NCI-H510A (cell line): ENCODE data around the gene OR52B6.
"Not testable (repeated sequence)": the region's sequence is repeated elsewhere in the genome, so short reads cannot be mapped to it uniquely, and the experiment has no call there.

Experiments
- DNase-seq: peaks from one replicate; lab custom pipeline; 2025; lab: John Stamatoyannopoulos, UW

OR52B6 gene, protein sequence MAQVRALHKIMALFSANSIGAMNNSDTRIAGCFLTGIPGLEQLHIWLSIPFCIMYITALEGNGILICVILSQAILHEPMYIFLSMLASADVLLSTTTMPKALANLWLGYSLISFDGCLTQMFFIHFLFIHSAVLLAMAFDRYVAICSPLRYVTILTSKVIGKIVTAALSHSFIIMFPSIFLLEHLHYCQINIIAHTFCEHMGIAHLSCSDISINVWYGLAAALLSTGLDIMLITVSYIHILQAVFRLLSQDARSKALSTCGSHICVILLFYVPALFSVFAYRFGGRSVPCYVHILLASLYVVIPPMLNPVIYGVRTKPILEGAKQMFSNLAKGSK

DNA sequence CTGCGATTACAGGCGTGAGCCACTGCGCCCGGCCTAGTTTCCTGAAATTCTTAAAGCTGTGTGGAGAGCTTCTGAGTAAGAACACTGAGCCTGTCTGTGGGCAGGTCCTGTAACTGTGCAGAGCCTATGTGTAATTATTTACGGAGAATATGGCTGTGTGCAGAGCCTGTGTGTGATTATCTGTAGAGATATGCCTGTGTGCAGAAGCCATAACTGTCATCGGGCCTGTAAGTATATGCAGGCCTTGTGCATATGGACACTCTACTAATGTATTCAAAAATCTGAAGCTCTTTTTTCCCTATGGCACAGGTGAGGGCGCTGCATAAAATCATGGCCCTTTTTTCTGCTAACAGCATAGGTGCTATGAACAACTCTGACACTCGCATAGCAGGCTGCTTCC is at the start of gene OR52B6:
TSS of gene OR52B6 (plus strand) at position 301 of the 400 bp plus-strand sequence. CDS start at position 301, 0 bp downstream.
- no peak for DNase-seq

DNA sequence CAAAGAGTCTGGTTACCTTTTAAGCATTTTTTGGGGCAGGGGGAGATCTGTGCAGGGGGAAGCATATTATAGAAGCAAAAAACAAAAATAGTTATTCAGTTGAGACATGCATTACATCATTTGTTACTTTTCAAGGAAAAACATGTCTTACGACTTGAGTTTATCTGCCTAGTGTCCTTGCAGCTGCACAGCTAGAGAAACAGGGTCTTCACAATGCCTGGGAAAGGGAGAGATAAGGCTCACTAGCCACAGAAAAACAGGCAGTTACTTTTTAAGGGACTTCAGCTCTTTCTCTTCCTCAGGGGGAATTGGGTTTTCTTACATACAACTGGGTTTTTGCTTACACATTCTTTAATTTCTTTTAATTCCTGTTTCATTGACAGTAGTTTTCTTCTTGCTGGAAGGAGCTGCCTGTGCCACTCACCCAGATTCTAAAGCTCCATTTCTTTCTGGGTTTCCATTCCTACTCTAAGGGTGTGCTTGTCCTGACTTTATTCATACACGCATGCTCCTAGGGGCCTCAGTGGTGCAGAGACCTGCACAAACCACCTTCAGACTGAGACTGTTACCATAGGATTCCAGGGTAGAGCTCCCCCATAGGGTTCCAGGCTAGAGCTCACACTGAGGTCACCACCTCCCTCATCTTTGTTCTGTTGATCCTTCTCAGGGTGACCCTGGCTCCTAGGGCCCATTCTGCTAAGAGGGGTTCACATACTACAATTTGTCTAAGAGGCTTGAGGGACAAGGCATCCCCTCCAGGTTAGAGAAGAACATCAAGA is 49.4 kb upstream of the OR52B6 start:
- DNase-seq: no peak

DNA sequence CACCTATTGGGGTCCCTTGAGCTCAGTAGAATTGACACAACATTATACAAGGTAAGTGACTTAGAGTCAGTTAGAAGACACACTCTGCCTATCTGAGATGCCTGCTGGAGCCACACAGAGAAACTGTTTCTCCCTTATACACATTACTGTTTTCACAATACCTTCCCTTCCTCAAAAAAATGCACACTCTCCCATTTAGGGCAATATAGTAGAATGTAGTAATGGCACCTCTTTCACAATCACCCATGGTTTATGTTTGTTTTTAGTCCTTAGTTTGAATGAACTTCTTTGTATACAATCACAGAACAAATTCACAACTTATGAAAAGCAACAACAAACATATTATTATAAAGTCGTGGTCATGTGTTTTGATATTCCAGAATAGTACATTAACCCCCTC is 46.6 kb upstream of the OR52B6 start:
- no peak for DNase-seq

DNA sequence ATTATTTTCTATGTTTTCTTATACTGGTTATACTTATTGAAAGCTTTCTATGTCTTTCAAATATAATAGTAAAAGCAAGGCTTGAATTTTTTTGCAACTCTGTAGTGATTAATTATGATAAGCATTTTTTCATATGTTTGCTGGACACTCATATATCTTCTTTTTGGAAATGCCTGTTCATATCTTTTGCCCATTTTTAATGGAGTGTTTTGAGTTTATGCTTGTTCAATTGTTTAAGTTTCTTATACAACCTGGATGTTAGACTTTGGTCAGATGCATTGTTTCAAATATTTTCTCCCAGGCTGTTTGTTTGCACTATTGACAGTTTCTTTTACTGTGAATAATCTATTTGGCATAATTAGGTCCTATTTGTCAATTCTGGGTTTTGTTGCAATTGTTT is 44.2 kb upstream of the OR52B6 start:
- DNase-seq: no peak

DNA sequence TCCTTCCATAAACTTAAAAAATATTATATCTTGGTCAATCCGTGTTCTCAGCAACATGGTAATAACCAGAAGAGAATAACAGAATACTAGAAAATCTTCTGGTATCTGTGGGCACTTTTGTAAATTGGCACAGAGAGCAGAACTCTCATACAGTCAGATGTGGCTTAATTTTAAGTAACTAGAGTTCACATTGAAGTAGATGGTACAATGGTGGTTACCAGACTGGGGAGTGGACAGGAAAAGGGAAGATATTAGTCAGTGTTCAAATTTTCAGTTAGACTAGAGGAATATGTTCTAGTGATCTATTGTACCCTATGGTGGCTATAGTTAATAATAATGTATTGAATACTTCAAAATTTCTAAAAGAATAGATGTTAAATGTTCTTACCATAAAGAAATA is 39.2 kb upstream of the OR52B6 start:
- DNase-seq: no peak

DNA sequence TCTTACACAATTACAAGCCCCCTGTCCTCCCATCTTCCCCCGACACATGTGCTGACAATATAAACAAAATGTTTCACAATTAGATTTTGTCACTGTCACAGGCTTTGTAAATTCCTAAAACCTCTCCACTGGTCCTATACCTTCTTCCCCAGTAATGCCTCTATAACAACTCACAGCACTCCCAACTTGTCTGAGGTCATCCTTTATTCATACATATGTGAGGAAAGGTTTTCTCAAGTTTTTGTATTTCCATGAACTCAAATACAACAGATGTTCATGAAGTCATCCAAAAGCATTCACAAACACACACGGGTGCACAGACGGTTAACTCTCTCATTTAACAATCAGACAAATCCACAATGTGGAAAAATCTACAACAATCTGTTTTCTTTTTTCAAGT is 34.2 kb upstream of the OR52B6 start:
- no peak for DNase-seq

DNA sequence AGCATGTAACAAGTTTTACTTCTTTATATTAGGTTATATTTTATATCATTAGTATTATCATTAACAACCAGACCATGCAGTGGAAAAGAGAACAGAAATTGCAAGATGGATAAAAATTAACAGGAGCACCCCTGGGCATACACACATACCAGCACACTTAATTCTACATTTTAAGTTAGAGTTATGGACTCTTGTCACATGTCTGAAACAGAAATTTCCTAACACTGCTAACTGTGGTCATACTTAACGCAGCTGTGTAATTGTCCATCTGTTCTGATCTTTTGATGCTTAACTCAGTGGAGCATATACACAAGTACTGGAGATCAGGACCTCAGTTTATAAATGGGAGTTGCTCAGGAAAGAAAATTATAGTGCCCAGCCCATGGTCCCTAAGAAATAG is 32.7 kb upstream of the OR52B6 start:
- DNase-seq: no peak

DNA sequence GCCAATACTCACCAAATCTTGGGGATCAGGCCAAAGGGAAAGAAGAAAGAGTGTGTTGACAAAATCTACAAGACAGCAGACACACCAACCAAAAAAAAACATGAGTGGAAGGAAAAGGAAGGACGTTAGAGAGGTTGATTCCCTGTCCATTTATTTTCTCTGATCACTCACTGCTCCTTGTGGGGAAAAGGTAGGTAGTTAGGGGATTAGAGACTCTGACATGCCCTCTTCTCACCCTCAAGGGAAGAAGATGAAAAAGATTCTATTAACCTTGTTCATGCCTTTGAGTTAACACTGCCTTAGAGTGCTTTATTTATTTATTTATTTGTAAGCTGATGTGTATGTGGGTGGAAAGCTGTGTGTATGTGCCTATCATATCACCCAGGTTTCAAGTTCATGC is 32.2 kb upstream of the OR52B6 start, which contains the start of gene OR52H1:
TSS of gene OR52H1 (minus strand) at position 101 of the 400 bp plus-strand sequence. CDS start 3,035 bp downstream, outside the sequence.
- no peak for DNase-seq

DNA sequence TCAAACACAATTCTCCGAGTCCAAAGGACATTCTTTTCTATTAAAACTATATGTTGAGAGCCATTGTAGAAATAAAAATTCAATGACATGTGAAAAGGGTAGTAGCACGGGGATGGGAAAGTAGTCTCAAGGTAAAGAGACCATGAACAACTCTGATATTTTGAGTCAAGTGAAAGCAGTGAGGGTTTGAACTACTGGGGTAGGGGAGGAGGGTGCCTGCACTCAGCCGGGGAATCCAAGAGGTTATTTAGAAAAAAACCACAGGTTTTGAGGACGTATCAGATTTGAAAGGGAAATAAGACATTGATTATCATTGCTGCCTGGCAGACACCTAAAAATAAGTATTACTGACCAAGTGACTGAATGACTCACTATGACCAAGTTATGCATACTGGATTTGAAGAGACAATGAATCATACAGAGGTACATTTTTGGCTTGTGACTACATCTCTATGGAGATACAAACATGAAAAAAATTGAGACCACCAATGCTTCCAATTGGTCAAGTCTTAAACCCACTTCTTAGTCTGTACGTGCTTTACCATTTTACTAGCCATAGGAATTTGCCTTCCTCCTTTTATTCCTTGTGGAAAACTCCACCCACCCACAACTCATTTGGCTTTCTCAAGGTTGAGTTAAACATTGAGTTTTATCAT is 30.1 kb upstream of the OR52B6 start:
- DNase-seq: no peak

DNA sequence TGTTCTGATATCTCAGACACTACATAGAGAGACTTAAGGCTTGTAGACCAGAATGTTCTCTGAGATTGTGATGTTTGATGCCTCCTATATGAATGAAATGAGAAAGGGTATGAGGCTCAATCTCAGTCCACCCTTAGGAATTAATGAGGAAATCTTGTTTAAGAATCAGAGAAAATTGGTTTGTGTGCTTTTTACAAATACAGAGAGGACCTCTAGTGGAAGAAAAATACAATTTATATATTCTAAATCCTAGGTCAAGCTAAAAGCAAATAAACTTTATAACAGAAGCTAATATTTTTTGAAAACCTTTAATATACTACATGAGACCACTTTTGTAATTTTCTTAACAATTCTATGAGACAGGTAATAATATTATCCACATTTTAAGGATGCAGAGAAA is 27.3 kb upstream of the OR52B6 start:
- DNase-seq: no peak

DNA sequence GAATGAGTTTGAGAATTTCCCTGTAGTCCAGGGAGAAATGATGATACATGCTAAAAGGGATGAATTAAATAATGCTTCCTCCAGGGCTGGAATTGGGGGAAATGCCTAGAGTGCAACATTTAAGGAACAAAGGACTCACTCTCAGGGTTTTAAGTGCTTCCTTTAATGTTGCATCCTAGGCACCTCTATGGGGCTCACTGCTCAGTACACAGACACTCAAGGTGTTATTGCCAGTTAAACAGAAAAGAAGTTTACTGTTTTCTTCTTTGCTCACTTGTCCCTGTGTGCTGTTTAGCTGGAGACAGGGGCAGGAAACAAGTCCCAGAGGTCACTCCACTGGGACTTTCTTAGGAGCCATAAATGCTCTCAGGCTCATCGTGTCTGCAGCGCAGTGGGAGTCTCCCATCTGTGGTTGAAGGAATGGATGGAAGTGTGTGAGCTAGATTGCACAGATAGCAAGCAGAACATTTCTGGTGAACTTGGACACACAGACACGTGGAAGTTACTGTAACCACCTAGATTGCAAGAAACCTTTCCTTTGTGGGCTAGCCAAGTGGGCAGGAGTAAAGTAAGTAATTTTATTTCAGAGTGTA is 24.0 kb upstream of the OR52B6 start:
- no peak for DNase-seq

DNA sequence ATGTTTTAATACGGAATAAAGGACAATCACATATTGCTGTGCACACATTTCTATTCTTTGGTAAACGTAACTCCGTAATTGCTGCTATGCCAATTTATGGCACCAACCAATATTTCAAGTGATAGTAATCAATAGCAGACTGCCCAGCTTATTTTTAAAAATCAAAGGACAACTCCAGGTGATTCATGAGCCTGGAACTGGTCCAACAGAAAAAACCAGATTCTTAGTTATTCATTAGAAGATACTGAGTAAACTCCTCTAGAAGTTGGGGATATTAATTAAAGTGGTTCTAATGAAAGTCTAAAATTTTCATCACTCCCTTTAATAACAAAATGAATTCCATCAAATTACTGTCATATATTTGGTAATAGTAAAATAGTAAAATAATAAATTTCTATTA is 22.9 kb upstream of the OR52B6 start:
- DNase-seq: no peak

DNA sequence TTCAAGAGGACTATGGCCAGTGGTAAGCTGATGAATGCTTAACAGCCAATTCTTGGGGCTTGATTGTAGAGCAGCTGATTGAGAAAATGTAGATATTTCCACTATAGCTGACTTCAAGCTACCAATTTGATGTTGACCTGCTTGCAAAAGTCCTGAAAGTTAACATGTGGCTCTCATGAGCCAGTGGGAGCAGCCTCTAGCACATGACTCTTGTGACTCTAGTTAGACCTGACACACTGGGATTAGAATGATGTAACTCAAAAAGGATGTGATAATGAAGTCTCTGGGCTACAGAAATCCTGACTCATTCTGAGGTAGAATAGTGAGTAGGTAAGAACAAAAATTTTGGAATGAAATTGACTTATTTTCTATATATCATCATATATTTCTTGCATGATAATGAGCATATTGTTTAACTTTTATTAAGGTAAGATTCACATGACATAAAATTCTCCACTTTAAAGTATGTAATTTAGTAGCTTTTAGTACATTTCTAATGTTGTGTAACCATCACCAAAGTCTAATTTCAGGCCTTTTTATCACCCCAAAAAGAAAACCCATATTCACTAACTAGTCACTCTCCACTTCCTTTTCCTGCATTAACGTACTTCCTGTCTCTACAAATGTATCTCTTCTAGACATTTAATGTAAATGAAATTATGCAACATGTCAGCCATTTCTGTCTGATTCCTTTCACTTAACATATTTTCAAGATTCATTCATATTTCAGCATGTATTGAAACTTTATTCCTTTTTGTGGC is 16.2 kb upstream of the OR52B6 start:
- no peak for DNase-seq

DNA sequence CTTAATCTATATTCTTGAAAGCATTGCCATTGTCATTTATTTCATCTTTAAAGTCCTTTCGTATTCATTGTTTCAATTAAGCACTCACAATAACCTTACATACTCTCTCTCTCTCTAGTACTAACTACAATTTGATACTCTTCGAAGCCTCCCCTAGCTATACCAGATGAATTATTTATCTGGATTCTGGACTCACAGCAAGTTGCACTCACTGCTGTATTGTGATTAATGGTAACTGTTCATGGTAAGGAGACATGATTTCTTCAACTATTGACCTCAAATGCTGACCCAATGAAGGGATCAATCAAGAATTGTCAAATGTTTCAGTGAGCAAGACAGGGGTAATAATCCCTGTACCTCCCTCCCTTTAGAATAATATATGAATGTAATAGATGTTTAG is 6.0 kb upstream of the OR52B6 start:
- DNase-seq: no peak

DNA sequence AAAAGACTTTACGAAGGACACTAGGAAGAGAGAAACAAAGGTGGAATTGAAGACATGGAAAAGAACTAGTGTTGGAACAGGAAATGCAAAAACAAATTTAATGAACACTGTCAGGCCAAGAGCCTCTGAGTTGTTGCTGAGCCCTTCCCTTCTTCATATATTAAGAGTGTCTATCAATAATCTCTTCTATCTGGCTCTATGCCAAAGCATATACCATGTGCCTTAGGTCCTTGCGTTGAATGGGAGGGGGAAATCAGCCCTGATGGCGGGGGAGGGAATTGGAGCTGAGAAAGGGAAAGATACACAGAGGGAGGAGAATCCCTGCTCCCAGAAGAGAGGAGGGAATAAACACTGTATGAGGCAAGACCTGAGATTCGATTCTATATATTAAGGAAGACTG is 5.5 kb upstream of the OR52B6 start:
- DNase-seq: peak; percentile 3

DNA sequence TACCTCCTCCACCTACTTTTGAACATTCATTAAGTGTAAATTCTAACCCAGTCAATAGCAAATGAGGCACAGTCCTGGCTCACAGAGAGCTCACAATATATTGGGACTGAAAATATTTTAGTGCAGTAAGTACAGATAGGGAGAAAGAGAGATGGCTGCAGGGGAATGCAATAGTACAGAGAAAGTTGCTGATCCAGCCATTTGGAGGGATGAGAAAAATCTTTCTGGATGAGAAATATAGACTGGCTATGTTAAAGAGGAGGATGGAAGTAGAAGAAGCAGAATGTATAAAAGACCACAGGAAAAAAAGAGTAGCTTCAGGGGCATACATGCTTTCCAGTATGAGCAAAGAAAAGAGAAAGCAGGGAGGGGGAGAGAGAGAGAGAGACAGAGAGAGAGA is 3.6 kb upstream of the OR52B6 start:
- DNase-seq: no peak

DNA sequence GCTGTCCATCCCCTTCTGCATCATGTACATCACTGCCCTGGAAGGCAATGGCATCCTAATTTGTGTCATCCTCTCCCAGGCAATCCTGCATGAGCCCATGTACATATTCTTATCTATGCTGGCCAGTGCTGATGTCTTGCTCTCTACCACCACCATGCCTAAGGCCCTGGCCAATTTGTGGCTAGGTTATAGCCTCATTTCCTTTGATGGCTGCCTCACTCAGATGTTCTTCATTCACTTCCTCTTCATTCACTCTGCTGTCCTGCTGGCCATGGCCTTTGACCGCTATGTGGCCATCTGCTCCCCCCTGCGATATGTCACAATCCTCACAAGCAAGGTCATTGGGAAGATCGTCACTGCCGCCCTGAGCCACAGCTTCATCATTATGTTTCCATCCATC is 337 bp downstream of the OR52B6 start:
- no peak for DNase-seq

DNA sequence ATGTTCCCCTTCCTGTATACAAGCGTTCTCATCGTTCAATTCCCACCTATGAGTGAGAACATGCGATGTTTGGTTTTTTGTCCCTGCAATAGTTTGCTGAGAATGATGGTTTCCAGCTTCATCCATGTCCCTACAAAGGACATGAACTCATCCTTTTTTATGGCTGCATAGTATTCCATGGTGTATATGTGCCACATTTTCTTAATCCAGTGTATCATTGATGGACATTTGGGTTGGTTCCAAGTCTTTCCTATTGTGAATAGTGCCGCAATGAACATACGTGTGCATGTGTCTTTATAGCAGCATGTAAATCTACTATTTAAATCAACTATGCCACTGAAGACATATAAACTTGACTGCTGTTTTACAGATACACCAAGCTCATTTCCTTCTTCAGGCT is 3.8 kb downstream of the OR52B6 start:
- DNase-seq: not testable (repeated sequence)

DNA sequence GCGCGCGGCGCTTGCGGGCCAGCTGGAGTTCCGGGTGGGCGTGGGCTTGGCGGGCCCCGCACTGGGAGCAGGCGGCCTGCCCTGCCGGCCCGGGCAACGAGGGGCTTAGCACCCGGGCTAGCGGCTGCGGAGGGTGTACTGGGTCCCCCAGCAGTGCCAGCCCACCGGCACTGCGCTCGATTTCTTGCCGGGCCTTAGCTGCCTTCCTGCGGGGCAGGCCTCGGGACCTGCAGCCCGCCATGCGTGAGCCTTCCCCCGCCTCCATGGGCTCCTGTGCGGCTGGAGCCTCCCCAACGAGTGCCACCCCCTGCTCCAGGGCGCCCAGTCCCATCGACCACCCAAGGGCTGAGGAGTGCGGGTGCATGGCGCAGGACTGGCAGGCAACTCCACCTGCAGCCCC is 9.2 kb downstream of the OR52B6 start:
- DNase-seq: not testable (repeated sequence)

DNA sequence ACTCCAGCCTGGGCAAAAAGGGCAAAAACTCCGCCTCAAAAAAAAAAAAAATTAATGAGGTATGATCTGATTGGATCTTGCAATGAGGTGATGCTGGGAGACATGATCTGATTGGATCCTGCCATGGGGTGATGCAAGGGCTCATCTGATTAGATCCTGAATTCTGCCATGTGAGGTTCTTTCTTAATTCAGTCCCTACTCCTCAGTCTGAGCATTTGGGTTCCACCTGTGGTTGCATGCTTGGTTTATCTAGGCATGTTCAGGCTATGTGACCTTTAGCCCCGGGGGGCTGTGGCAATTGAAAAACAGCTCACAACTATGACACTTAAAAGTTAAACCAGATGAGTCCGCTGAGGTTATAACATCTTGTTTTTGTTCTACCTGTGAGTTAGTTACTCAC is 10.9 kb downstream of the OR52B6 start:
- DNase-seq: no peak

DNA sequence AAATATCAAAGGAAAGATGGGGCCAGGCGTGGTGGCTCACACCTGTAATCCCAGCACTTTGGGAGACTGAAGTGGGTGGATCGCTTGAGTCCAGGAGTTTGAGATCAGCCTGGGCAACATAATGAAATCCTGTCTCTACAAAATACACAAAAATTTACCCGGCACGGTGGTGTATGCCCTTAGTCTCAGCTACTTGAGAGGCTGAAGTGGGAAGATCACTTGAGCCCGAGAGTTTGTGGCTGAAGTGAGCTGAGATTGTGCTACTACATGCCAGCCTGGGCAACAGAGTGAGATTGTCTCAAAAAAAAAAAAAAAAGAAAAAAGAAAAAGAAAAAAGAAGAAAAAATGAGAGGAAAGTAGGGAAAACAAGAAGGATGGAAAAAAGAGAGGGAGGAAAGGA is 11.9 kb downstream of the OR52B6 start:
- no peak for DNase-seq

DNA sequence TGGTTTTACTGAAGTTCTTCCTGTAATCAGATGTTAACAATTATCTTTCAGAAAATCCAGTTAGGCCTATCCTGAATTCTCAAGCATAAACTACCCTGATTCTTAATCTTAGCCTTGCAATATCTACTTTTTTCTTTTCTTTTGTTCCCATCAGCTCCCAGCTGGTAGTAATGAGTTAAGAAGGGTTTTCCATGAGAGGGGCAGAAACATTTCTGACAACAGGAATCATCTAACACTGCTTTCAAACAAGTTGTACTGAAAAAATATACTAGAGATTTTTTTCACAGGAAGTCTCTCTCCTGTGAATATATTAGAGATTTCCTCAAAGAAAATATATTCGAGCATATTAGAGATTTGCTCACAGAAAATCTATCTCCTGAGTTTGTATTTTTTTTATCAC is 12.5 kb downstream of the OR52B6 start:
- no peak for DNase-seq
